HEK293 (cell line): ENCODE measurements around the gene TENT4A.
A peak's percentile ranks its signal among the peaks of the same experiment; 100 is the strongest.

Experiments used
- CTCF ChIA-PET: fragments of 350-600 bp; formaldehyde crosslinking; extraction: SDS; loops from one replicate; lab custom pipeline; 2021; ENCODE audit warnings: antibody characterized with exemption; lab: Yijun Ruan, JAX
- POLR2A ChIA-PET: fragments of 300-600 bp; formaldehyde crosslinking; extraction: SDS; loops from one replicate; lab custom pipeline; 2020; ENCODE audit warnings: antibody characterized with exemption, inconsistent platforms; lab: Yijun Ruan, JAX
- H3K27ac ChIP-seq: fragments of 200-500 bp; sonication (Bioruptor generic); 2 replicates; pipeline ENCODE4 v1.5.1; 2014; ENCODE audit warnings: low read depth, low read length, control low read depth, inconsistent platforms; ENCODE audit errors: extremely low read depth
- H3K36me3 ChIP-seq, 2 experiments: fragments of 200-500 bp in 1 of 2; sonication (Bioruptor generic) in 1 of 2; 1 replicate in 1 of 2; 2 replicates in 1 of 2; pipeline ENCODE4 v1.5.1; 2014 to 2017; ENCODE audit warnings: inconsistent platforms in 2 of 2, low read length in 2 of 2; ENCODE audit not compliant: control insufficient read depth in 2 of 2, insufficient read depth in 1 of 2
- H3K4me1 ChIP-seq: fragments of 200-500 bp; sonication (Bioruptor generic); 2 replicates; pipeline ENCODE4 v1.5.1; 2014; ENCODE audit warnings: mild to moderate bottlenecking, low read length, inconsistent platforms; ENCODE audit not compliant: control insufficient read depth, insufficient read depth
- H3K4me3 ChIP-seq: 2 replicates; pipeline ENCODE4 v1.5.1; 2011; ENCODE audit warnings: low read depth, mild to moderate bottlenecking, control low read depth, low read length, moderate library complexity
- H3K9me3 ChIP-seq: fragments of 200-500 bp; sonication (Bioruptor generic); 2 replicates; pipeline ENCODE4 v1.5.1; 2014; ENCODE audit warnings: low read depth, low read length, inconsistent platforms; ENCODE audit not compliant: control insufficient read depth, insufficient read depth
- CTCF ChIP-seq: fragments of 450-650 bp; formaldehyde crosslinking; IDR thresholded peaks from 2 replicates; pipeline ENCODE4 v1.5.1; 2016; ENCODE audit warnings: missing biosample characterization, missing genetic modification characterization
- HIC1 ChIP-seq: fragments of 450-650 bp; formaldehyde crosslinking; IDR thresholded peaks from 2 replicates; pipeline ENCODE4 v1.5.1; 2016; ENCODE audit warnings: missing biosample characterization, missing genetic modification characterization
- HOXC10 ChIP-seq: sonication (generic); formaldehyde crosslinking; IDR thresholded peaks from 2 replicates; pipeline ENCODE4 v1.8.1; 2023; ENCODE audit warnings: mild to moderate bottlenecking, missing genetic modification reagents
- IKZF3 ChIP-seq: fragments of 450-650 bp; IDR thresholded peaks from 2 replicates; pipeline ENCODE4 v1.5.0; 2018; ENCODE audit warnings: missing biosample characterization, mild to moderate bottlenecking, missing genetic modification characterization, moderate library complexity
- KLF1 ChIP-seq: fragments of 450-650 bp; formaldehyde crosslinking; IDR thresholded peaks from 2 replicates; pipeline ENCODE4 v1.5.1; 2016; ENCODE audit warnings: missing biosample characterization, missing genetic modification characterization
- KLF8 ChIP-seq: fragments of 450-650 bp; formaldehyde crosslinking; IDR thresholded peaks from 2 replicates; pipeline ENCODE4 v1.5.1; 2016; ENCODE audit warnings: missing biosample characterization, missing genetic modification characterization
- KLF9 ChIP-seq: fragments of 450-650 bp; formaldehyde crosslinking; IDR thresholded peaks from 2 replicates; pipeline ENCODE4 v1.5.1; 2016; ENCODE audit warnings: missing biosample characterization, missing genetic modification characterization, low read depth
- OVOL3 ChIP-seq: fragments of 450-650 bp; formaldehyde crosslinking; IDR thresholded peaks from 2 replicates; pipeline ENCODE4 v1.5.1; 2016; ENCODE audit warnings: missing biosample characterization, missing genetic modification characterization
- SP2 ChIP-seq: fragments of 450-650 bp; formaldehyde crosslinking; IDR thresholded peaks from 2 replicates; pipeline ENCODE4 v1.5.1; 2016; ENCODE audit warnings: missing biosample characterization, missing genetic modification characterization
- SP3 ChIP-seq: fragments of 450-650 bp; formaldehyde crosslinking; IDR thresholded peaks from 2 replicates; pipeline ENCODE4 v1.5.1; 2016; ENCODE audit warnings: missing biosample characterization, missing genetic modification characterization
- ZBTB11 ChIP-seq: fragments of 450-650 bp; formaldehyde crosslinking; conservative IDR thresholded peaks from 2 replicates; pipeline ENCODE4 v1.5.1; 2016; ENCODE audit warnings: low read depth, missing biosample characterization, missing genetic modification characterization
- ZBTB17 ChIP-seq: fragments of 450-650 bp; formaldehyde crosslinking; IDR thresholded peaks from 2 replicates; pipeline ENCODE4 v1.5.1; 2016; ENCODE audit warnings: missing biosample characterization, missing genetic modification characterization
- ZBTB20 ChIP-seq: fragments of 450-650 bp; formaldehyde crosslinking; IDR thresholded peaks from 2 replicates; pipeline ENCODE4 v1.5.1; 2016; ENCODE audit warnings: missing biosample characterization, missing genetic modification characterization
- ZBTB8A ChIP-seq: fragments of 450-650 bp; formaldehyde crosslinking; IDR thresholded peaks from 2 replicates; pipeline ENCODE4 v1.5.1; 2016; ENCODE audit warnings: missing biosample characterization, missing genetic modification characterization
- ZFHX2 ChIP-seq: fragments of 450-650 bp; formaldehyde crosslinking; conservative IDR thresholded peaks from 2 replicates; pipeline ENCODE4 v1.5.1; 2016; ENCODE audit warnings: missing biosample characterization, missing genetic modification characterization
- ZFP69B ChIP-seq: fragments of 450-650 bp; formaldehyde crosslinking; IDR thresholded peaks from 2 replicates; pipeline ENCODE4 v1.5.1; 2016; ENCODE audit warnings: missing biosample characterization, missing genetic modification characterization
- ZNF148 ChIP-seq: fragments of 450-650 bp; formaldehyde crosslinking; IDR thresholded peaks from 2 replicates; pipeline ENCODE4 v1.5.0; 2017; ENCODE audit warnings: missing biosample characterization, missing genetic modification characterization, borderline replicate concordance
- ZNF2 ChIP-seq: fragments of 450-650 bp; formaldehyde crosslinking; IDR thresholded peaks from 2 replicates; pipeline ENCODE4 v1.5.1; 2016; ENCODE audit warnings: missing biosample characterization, missing genetic modification characterization
- ZNF266 ChIP-seq: fragments of 450-650 bp; formaldehyde crosslinking; IDR thresholded peaks from 2 replicates; pipeline ENCODE4 v1.5.1; 2016; ENCODE audit warnings: missing biosample characterization, missing genetic modification characterization, low read depth
- ZNF335 ChIP-seq: fragments of 450-650 bp; formaldehyde crosslinking; conservative IDR thresholded peaks from 2 replicates; pipeline ENCODE4 v1.5.1; 2016; ENCODE audit warnings: missing biosample characterization, missing genetic modification characterization
- ZNF558 ChIP-seq: fragments of 450-650 bp; formaldehyde crosslinking; IDR thresholded peaks from 2 replicates; pipeline ENCODE4 v1.5.1; 2016; ENCODE audit warnings: missing biosample characterization, missing genetic modification characterization
- ZNF600 ChIP-seq: fragments of 450-650 bp; formaldehyde crosslinking; IDR thresholded peaks from 2 replicates; pipeline ENCODE4 v1.5.1; 2016; ENCODE audit warnings: missing biosample characterization, missing genetic modification characterization
- ZNF610 ChIP-seq: fragments of 450-650 bp; formaldehyde crosslinking; IDR thresholded peaks from 2 replicates; pipeline ENCODE4 v1.5.1; 2016; ENCODE audit warnings: missing biosample characterization, missing genetic modification characterization, borderline replicate concordance
- ZNF629 ChIP-seq: fragments of 450-650 bp; formaldehyde crosslinking; IDR thresholded peaks from 2 replicates; pipeline ENCODE4 v1.5.1; 2017; ENCODE audit warnings: missing biosample characterization, missing genetic modification characterization
- ZNF747 ChIP-seq: fragments of 450-650 bp; formaldehyde crosslinking; IDR thresholded peaks from 2 replicates; pipeline ENCODE4 v1.5.1; 2016; ENCODE audit warnings: missing biosample characterization, missing genetic modification characterization
- ZNF76 ChIP-seq: fragments of 450-650 bp; formaldehyde crosslinking; IDR thresholded peaks from 2 replicates; pipeline ENCODE4; 2016; ENCODE audit warnings: low read depth, missing biosample characterization, missing genetic modification characterization, borderline replicate concordance
- TF ChIP-seq, protein P1 (sequence below): fragments of 450-650 bp; formaldehyde crosslinking; IDR thresholded peaks from 2 replicates; pipeline ENCODE4 v1.5.1; 2017; ENCODE audit warnings: missing biosample characterization, missing genetic modification characterization

TENT4A gene

GRCh38 chr5:6712142-6712576, 1.1 kb upstream of the TENT4A start:
- Histone ChIP-seq H3K9me3 (no peaks in the 10 kb centered on the region), H3K4me3 (peak overlapping the region; percentile 72), H3K4me1 (peaks cover 16% of the 10 kb centered on the region), H3K27ac (peak overlapping the region; percentile 94), H3K36me3 (peaks cover 0 to 13% of the 10 kb centered on the region in 2 experiments; a peak in 1 of 3 replicates)
- CTCF ChIA-PET = interaction anchor here (0.6 kb wide), 1 partner anchor 234 kb away, joined by 3 read pairs; no protein-coding TSS in a partner anchor
- POLR2A ChIA-PET = interaction anchor here (1.1 to 2.3 kb wide), 2 partner anchors 47 to 79 kb away, joined by 3 to 13 read pairs; partner anchors contain the start of genes NSUN2 and SRD5A1
- TF ChIP-seq IKZF3 (tag by site-specific recombination) (peak; percentile 48; the same call in 1 of the 2 replicates), ZNF558 (tag by site-specific recombination) (no peak), ZBTB8A (peak; percentile 96), ZNF266 (tag by site-specific recombination) (no peak), SP3 (tag by site-specific recombination) (peak; percentile 40; the same call in 1 of the 2 replicates), ZFP69B (no peak; the same call in 1 of the 2 replicates), CTCF (tag by site-specific recombination) (peak; percentile 95), ZNF600 (peak; percentile 97), KLF9 (tag by site-specific recombination) (no peak), ZBTB11 (tag by site-specific recombination) (peak; percentile 86), ZBTB20 (tag by site-specific recombination) (peak; percentile 100), OVOL3 (tag by site-specific recombination) (0 out of 2 replicates have a peak, but pooled peaks have one; percentile 6), SP2 (tag by site-specific recombination) (0 out of 2 replicates have a peak, but pooled peaks have one; percentile 45), ZNF610 (tag by site-specific recombination) (no peak), ZNF335 (tag by site-specific recombination) (peak; percentile 98), HOXC10 (no peak), KLF1 (tag by site-specific recombination) (no peak; the same call in 1 of the 2 replicates), HIC1 (no peak), ZNF148 (tag by site-specific recombination) (no peak), ZFHX2 (tag by site-specific recombination) (no peak), ZBTB17 (peak; percentile 69), ZNF2 (peak; percentile 77; the same call in 1 of the 2 replicates), KLF8 (tag by site-specific recombination) (peak; percentile 35; the same call in 1 of the 2 replicates), ZNF76 (tag by site-specific recombination) (peak; percentile 29; the same call in 1 of the 2 replicates), ZNF629 (tag by site-specific recombination) (0 out of 2 replicates have a peak, but pooled peaks have one; percentile 36), ZNF747 (tag by site-specific recombination) (no peak)
- TF ChIP-seq, protein P1, sequence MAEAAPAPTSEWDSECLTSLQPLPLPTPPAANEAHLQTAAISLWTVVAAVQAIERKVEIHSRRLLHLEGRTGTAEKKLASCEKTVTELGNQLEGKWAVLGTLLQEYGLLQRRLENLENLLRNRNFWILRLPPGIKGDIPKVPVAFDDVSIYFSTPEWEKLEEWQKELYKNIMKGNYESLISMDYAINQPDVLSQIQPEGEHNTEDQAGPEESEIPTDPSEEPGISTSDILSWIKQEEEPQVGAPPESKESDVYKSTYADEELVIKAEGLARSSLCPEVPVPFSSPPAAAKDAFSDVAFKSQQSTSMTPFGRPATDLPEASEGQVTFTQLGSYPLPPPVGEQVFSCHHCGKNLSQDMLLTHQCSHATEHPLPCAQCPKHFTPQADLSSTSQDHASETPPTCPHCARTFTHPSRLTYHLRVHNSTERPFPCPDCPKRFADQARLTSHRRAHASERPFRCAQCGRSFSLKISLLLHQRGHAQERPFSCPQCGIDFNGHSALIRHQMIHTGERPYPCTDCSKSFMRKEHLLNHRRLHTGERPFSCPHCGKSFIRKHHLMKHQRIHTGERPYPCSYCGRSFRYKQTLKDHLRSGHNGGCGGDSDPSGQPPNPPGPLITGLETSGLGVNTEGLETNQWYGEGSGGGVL (tag by site-specific recombination) = no peak
